K562 (cell line): ENCODE measurements around the gene NOP16. TPM values are rescaled to one million over a fixed set of nuclear protein-coding genes. Genes with fewer than 3 reads are reported as not detected.

ENCODE experiments used
- BRF1 ChIP-seq: IDR thresholded peaks from 3 replicates; pipeline ENCODE4 v1.6.1; 2011; ENCODE audit warnings: borderline replicate concordance, mild to moderate bottlenecking; ENCODE audit not compliant: insufficient read length; ENCODE audit errors: extremely low read depth
- FOXA1 ChIP-seq: fragments of 450-650 bp; IDR thresholded peaks from 2 replicates; pipeline ENCODE4 v1.6.1; 2016; ENCODE audit warnings: mild to moderate bottlenecking, borderline replicate concordance
- MED1 ChIP-seq: sonication (generic); formaldehyde crosslinking; IDR thresholded peaks from 2 replicates; pipeline ENCODE4 v1.8.1; 2023; ENCODE audit warnings: missing genetic modification reagents, borderline replicate concordance
- MIER1 ChIP-seq: fragments of 450-650 bp; IDR thresholded peaks from 2 replicates; pipeline ENCODE4 v1.6.1; 2016; ENCODE audit warnings: antibody characterized with exemption, mild to moderate bottlenecking, low read depth
- POLR2G ChIP-seq: fragments of 200-400 bp; formaldehyde crosslinking; IDR thresholded peaks from 2 replicates; pipeline ENCODE4 v1.6.1; 2017; ENCODE audit warnings: low read depth, mild to moderate bottlenecking, antibody characterized with exemption, low read length, moderate library complexity
- RBM34 ChIP-seq: fragments of 200-400 bp; formaldehyde crosslinking; IDR thresholded peaks from 2 replicates; pipeline ENCODE4 v1.6.1; 2018; ENCODE audit warnings: low read length, borderline replicate concordance; ENCODE audit not compliant: insufficient read depth
- STAG1 ChIP-seq: sonication (generic); formaldehyde crosslinking; IDR thresholded peaks from 2 replicates; pipeline ENCODE4 v1.5.0; 2020; ENCODE audit warnings: missing genetic modification reagents, borderline replicate concordance
- SUPT5H ChIP-seq: fragments of 450-650 bp; IDR thresholded peaks from 2 replicates; pipeline ENCODE4 v1.6.1; 2016
- ZNF263 ChIP-seq: sonication (generic); formaldehyde crosslinking; IDR thresholded peaks from 2 replicates; pipeline ENCODE4 v1.8.0; 2022; ENCODE audit warnings: mild to moderate bottlenecking, missing genetic modification reagents, borderline replicate concordance
- polyA plus RNA-seq, 8 experiments: library from polyadenylated mRNA; depleted of rRNA in 4 of 8; stranded (reverse) in 5 of 8; unstranded in 3 of 8; fragments of >200 nt; fragmentation: Nextera tagmentation in 2 of 8; fragmentation: Illumina TruSeq in 1 of 8; extraction: Ambion mirVana in 2 of 8; extraction: Trizol in 1 of 8; gene quantifications; 2 replicates each; pipeline versions ENCODE4 v1.2.1 to v1.2.3, GENCODE V29; 2011 to 2014; ENCODE audit warnings: inconsistent platforms in 1 of 8, missing spikeins in 1 of 8
- total RNA-seq, 7 experiments: library from RNA; depleted of rRNA in 6 of 7; stranded (reverse); fragments of >200 nt in 6 of 7; fragmentation: Illumina TruSeq in 2 of 7; extraction: Trizol in 2 of 7; gene quantifications; 2 replicates each; pipeline versions ENCODE4 v1.2.1 to v1.2.3, GENCODE V29; 2011 to 2021; ENCODE audit warnings: low replicate concordance in 1 of 7
- TF ChIP-seq, protein P1 (sequence below): sonication (generic); formaldehyde crosslinking; IDR thresholded peaks from 2 replicates; pipeline ENCODE4 v1.8.1; 2023; ENCODE audit warnings: mild to moderate bottlenecking, missing genetic modification reagents, moderate library complexity
- TF ChIP-seq, protein P2 (sequence below): fragments of 450-650 bp; IDR thresholded peaks from 2 replicates; pipeline ENCODE4 v1.6.1; 2016; ENCODE audit warnings: low read depth
- TF ChIP-seq, protein P3 (sequence below): fragments of 450-650 bp; IDR thresholded peaks from 2 replicates; pipeline ENCODE4 v1.6.1; 2017; ENCODE audit warnings: mild to moderate bottlenecking, moderate library complexity
- TF ChIP-seq, protein P4 (sequence below), 2 experiments: fragments of 250-450 bp in 1 of 2; fragments of 450-650 bp in 1 of 2; sonication (Bioruptor Pico) in 1 of 2; IDR thresholded peaks; 2 replicates each; pipeline versions ENCODE4 v1.6.1 to v1.8.0; 2016 to 2021; ENCODE audit warnings: mild to moderate bottlenecking in 2 of 2, moderate library complexity in 2 of 2, missing compliant biosample characterization in 1 of 2, missing genetic modification characterization in 1 of 2

Gene NOP16
- total and polyA plus RNA-seq, 9 of the 15 experiments (the other 6 are each of a cell fraction or from before 2014, with no cell fraction given) = 92.5 to 342 (median 148) TPM

DNA sequence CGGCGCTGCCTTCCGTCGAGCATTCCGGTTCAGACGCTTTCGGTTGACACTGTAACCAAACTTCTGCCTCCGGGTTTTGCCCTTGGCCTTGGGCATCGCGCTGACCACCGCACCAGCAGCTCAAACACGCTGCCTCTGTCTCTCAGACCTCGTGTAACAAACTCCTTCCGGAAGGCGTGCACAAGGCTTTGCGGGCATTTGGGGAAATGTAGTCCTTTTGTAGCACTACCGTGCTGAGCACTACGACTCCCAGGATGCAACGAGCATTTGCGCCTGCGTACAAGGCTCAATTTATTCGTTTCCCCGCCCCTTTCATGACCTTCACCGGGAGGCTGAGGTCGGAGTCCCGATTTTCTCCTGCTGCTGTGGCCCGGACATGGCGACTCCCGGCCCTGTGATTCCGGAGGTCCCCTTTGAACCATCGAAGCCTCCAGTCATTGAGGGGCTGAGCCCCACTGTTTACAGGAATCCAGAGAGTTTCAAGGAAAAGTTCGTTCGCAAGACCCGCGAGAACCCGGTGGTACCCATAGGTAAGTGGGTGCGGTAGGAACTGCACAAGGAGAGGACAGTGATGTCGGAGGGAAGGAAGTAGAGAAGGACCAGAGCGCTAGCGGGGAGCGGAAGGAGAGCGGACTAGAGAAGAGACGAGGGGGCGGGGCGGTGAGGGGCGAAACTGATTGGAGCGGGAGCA, at the start of gene NOP16, which contains the start of gene HIGD2A (continued):
- TF ChIP-seq, protein P1, sequence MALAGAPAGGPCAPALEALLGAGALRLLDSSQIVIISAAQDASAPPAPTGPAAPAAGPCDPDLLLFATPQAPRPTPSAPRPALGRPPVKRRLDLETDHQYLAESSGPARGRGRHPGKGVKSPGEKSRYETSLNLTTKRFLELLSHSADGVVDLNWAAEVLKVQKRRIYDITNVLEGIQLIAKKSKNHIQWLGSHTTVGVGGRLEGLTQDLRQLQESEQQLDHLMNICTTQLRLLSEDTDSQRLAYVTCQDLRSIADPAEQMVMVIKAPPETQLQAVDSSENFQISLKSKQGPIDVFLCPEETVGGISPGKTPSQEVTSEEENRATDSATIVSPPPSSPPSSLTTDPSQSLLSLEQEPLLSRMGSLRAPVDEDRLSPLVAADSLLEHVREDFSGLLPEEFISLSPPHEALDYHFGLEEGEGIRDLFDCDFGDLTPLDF (CRISPR knock-in tag) = no peak; the same call in 1 of the 2 replicates
- TF ChIP-seq BRF1 (no peak), POLR2G (peak; percentile 89), ZNF263 (CRISPR knock-in tag) (no peak), RBM34 (no peak), FOXA1 (no peak), STAG1 (CRISPR knock-in tag) (no peak), MED1 (no peak), SUPT5H (peak; percentile 92), MIER1 (peak; percentile 74; the same call in 1 of the 2 replicates)
- TF ChIP-seq, protein P2, sequence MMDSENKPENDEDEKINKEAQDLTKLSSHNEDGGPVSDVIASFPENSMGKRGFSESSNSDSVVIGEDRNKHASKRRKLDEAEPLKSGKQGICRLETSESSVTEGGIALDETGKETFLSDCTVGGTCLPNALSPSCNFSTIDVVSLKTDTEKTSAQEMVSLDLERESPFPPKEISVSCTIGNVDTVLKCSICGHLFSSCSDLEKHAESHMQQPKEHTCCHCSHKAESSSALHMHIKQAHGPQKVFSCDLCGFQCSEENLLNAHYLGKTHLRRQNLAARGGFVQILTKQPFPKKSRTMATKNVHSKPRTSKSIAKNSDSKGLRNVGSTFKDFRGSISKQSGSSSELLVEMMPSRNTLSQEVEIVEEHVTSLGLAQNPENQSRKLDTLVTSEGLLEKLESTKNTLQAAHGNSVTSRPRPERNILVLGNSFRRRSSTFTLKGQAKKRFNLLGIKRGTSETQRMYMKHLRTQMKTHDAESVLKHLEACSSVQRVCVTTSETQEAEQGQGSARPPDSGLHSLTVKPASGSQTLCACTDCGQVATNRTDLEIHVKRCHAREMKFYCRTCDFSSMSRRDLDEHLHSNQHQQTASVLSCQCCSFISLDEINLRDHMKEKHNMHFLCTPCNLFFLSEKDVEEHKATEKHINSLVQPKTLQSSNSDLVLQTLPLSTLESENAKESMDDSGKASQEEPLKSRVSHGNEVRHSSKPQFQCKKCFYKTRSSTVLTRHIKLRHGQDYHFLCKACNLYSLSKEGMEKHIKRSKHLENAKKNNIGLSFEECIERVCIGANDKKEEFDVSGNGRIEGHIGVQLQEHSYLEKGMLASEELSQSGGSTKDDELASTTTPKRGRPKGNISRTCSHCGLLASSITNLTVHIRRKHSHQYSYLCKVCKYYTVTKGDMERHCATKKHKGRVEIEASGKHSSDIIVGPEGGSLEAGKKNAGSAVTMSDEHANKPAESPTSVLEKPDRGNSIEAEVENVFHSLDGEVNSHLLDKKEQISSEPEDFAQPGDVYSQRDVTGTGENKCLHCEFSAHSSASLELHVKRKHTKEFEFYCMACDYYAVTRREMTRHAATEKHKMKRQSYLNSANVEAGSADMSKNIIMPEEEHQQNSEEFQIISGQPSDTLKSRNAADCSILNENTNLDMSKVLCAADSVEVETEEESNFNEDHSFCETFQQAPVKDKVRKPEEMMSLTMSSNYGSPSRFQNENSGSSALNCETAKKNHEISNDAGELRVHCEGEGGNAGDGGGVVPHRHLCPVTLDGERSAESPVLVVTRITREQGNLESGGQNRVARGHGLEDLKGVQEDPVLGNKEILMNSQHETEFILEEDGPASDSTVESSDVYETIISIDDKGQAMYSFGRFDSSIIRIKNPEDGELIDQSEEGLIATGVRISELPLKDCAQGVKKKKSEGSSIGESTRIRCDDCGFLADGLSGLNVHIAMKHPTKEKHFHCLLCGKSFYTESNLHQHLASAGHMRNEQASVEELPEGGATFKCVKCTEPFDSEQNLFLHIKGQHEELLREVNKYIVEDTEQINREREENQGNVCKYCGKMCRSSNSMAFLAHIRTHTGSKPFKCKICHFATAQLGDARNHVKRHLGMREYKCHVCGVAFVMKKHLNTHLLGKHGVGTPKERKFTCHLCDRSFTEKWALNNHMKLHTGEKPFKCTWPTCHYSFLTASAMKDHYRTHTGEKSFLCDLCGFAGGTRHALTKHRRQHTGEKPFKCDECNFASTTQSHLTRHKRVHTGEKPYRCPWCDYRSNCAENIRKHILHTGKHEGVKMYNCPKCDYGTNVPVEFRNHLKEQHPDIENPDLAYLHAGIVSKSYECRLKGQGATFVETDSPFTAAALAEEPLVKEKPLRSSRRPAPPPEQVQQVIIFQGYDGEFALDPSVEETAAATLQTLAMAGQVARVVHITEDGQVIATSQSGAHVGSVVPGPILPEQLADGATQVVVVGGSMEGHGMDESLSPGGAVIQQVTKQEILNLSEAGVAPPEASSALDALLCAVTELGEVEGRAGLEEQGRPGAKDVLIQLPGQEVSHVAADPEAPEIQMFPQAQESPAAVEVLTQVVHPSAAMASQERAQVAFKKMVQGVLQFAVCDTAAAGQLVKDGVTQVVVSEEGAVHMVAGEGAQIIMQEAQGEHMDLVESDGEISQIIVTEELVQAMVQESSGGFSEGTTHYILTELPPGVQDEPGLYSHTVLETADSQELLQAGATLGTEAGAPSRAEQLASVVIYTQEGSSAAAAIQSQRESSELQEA = no peak
- TF ChIP-seq, protein P3, sequence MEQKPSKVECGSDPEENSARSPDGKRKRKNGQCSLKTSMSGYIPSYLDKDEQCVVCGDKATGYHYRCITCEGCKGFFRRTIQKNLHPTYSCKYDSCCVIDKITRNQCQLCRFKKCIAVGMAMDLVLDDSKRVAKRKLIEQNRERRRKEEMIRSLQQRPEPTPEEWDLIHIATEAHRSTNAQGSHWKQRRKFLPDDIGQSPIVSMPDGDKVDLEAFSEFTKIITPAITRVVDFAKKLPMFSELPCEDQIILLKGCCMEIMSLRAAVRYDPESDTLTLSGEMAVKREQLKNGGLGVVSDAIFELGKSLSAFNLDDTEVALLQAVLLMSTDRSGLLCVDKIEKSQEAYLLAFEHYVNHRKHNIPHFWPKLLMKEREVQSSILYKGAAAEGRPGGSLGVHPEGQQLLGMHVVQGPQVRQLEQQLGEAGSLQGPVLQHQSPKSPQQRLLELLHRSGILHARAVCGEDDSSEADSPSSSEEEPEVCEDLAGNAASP = no peak
- TF ChIP-seq, protein P4, sequence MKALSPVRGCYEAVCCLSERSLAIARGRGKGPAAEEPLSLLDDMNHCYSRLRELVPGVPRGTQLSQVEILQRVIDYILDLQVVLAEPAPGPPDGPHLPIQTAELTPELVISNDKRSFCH (CRISPR knock-in tag; IDR thresholded peaks at IDR 0.05) = no peak
- TF ChIP-seq, protein P4 (tag; IDR thresholded peaks at IDR 0.05) = peak; percentile 92
